NCI-H1436 treated with DMSO at 0.1 percent for 48 hours (cell line): ENCODE results near the gene LRP8.
A peak's percentile ranks its signal among the peaks of the same experiment; 100 is the strongest.
"Not testable (repeated sequence)": the region's sequence is repeated elsewhere in the genome, so short reads cannot be mapped to it uniquely, and the experiment has no call there.

Experiments used
- DNase-seq: peaks from one replicate; lab custom pipeline; 2025; lab: John Stamatoyannopoulos, UW

LRP8 gene

DNA sequence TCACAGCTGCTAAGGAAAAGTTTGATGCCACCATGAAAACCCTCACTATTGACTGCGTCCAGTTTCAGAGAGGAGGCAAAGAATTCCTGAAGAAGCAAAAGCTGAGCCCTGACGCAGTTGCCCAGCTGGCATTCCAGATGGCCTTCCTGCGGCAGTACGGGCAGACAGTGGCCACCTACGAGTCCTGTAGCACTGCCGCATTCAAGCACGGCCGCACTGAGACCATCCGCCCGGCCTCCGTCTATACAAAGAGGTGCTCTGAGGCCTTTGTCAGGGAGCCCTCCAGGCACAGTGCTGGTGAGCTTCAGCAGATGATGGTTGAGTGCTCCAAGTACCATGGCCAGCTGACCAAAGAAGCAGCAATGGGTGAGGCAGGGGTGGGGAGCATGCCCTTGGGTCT is 116.9 kb downstream of the LRP8 start:
- no peak for DNase-seq

DNA sequence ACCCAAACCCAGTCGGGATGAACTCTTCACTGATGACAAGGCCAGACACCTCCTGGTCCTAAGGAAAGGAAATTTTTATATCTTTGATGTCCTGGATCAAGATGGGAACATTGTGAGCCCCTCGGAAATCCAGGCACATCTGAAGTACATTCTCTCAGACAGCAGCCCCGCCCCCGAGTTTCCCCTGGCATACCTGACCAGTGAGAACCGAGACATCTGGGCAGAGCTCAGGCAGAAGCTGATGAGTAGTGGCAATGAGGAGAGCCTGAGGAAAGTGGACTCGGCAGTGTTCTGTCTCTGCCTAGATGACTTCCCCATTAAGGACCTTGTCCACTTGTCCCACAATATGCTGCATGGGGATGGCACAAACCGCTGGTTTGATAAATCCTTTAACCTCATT is 117.5 kb downstream of the LRP8 start:
- no peak for DNase-seq

DNA sequence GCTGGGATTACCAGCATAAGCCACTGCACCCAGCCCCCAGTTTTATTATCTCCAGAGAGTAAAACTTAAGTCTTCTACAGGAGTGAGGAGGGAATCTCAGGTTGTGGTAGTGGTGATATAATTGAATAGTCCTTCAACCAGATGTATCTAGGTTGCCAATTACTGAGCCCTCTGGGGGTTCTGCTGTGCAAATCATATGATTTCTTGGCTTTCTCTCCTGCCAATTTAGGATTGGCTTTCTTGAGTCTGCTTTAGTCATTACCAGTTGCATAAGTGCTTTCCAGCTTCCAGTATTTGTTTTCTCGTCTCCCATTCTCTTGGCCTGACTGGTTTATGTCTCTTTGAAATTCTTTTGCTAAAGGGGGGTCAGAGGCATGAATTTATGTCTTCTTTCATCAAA is 120.1 kb downstream of the LRP8 start:
- no peak for DNase-seq

DNA sequence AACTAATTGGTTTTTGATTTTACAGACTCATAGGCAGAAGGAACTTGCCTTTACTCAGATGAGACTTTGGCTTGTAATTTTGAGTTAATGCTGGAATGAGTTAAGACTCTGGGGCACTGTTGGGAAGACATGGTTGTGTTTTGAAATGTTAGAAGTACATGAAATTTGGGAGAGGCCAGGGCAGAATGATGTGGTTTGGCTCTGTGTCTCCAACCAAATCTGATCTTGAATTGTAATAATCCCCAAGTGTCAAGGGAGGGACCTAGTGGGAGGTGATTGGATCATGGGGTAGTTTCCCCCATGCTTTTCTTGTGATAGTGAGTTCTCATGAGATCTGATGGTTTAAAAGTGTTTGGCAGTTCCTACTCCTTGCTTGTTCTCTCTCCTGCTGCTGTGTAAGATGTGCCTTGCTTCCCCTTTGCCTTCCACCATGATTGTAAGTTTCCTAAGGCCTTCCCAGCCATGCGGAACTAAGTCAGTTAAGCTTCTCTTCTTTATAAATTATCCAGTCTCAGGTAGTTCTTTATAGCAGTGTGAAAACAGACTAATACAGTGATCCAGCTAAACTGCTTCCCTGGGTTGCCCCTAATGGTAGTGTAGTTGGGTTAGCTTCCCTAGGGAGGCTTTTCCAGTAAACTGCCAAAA is 121.0 kb downstream of the LRP8 start:
- no peak for DNase-seq

DNA sequence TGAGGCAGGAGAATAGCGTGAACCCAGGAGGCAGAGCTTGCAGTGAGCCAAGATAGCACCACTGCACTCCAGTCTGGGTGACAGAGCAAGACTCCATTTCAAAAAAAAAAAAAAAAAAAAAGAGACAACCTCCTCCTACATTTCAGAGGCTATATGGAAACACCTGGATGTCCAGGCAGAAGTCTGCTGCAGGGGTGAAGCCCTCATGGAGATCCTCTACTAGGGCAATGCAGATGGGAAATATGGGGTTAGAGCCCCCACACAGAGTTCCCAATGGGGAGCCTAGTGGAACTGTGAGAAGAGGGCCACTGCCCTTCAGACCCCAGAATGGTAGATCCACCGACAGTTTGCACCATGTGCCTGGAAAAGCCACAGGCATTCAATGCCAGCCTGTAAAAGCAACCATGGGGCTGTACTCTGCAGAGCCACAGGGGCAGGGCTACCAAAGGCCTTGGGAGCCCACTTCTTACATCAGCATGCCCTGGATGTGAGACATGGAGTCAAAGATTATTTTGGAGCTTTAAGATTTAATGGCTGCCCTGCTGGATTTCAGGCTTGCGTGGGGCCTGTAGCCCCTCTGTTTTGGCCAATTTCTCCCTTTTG is 121.7 kb downstream of the LRP8 start:
- not testable (repeated sequence) for DNase-seq

DNA sequence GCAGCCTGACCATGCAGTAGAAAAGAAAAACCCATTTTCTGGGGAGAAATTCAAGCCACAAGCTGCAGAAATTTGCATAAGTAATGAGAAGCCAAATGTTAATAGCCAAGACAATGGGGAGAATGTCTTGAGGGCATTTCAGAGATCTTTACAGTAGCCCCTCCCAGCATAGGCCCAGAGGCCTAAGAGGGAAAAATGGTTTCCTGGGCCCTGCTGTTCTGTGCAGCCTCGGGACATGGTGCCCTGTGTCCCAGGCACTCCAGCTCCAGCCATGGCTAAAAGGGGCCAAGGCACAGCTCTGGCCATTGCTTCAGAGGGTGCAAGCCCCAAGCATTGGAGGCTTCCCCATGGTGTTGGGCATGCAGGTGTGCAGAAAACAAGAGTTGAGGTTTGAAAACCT is 122.4 kb downstream of the LRP8 start:
- DNase-seq: not testable (repeated sequence)

DNA sequence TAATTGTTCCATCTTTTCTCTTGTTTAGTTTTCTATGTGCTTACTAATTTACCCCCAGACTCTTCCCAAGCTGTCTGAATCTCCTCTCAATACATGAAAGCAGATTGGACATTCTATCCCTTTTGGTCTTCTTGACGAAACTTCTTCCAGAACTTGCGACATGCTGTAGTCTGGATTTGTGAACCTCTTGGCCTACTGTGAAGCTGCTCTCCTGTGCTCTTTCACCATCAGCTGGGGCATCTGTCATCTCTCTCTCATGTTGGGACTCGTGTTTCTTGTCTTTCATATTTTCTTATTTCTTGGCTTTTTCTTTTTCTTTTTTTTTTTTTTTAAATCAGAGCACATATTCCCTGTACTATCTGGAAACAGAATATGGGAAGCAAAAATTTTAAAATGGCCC is 124.4 kb downstream of the LRP8 start:
- DNase-seq: no peak

DNA sequence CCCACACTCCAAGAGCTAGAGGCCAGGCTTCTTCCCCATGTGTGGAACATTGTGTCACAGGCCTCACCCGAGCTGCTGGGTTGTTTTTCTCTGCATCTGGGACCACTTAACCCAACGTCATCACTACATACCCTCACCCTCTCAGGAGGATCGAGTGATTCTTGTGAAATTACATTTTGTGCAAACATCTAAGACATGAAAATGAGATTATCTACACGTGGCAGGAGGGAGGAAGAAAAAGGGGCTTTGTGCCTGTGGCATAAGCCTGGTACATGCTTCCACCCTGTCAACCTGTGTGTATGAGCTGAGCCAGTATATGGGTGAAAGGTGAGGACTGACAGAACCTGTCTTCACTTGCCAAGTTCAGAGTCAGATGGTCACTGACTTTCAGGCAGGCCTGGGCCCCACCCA is 129.6 kb downstream of the LRP8 start:
- DNase-seq: no peak

DNA sequence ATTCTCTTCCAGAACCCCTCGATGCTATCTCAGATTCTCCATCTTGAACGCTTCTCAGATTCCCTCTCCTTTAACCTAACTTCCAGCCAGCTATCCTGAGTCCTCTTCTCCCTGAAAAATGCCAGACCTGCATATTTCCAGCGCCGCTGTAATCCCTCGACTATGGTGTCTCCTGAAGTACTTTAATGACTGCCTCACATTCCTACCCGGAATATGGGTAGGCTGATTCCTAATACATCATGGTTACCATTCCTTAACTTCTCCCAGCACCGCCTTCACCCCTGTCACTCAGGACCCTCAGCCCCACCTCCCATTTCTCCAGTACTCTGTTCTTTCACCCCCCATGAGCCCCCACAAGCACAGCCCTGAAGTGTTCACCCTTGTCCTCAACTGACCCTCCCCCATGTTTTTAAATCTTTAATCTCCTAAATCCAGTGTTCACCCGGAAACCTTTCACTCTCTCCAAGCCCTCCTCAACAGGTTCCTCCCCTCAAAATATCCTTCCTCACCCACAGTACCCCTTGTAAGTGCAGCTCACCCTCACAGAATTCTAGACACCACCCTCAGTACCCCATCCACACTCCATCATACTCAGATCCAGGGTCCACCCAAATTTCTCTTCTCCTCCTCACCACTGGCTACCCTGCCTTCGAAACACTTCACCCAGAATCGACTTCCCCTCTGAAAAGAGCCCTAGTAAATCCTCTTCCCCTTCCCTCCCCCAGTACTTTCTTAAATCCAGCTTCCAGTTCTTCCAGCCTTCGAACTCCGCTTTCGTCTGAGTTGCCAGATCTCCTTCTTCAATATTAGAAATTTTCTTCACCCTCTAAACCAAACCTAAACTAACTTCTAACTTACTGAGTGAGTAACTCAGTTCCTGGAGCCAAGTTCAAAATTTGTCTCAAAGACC is 130.3 kb downstream of the LRP8 start:
- DNase-seq: no peak

DNA sequence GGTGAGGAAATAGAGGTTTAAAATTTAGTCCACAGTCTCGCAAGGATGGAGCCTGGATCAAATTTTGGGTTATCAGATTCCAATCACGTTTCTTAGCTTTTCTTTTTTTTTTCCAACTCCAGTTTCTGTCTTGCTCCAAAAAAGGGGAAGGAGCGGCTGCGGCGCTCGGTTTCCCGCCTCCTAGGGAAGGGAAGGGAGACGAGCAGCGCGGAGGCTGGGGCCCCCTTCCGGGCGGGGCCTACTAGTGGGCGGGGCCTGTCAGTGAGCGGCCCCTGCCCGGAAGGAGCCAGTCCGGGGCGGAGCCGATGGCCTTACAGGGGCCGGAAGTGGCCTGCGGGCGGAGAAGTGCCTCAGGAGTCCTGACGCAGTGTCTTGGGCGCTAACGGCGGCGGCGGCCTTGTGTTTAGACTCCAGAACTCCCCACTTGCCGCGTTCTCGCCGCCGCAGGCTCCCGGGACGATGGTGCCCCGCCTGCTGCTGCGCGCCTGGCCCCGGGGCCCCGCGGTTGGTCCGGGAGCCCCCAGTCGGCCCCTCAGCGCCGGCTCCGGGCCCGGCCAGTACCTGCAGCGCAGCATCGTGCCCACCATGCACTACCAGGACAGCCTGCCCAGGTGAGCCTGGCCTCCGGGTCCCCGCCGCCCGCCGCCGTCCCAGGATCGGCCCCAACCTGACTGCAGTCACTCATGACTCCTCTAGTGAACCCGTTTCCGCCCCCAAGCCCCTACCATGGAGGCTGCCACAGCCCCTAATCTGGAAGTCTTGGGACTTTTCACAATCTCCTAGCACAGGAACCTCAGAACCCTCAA is 131.2 kb downstream of the LRP8 start, which contains the start of gene CPT2:
TSS of gene CPT2 (plus strand) at position 340 of the 806 bp plus-strand sequence. CDS start at position 460, 120 bp downstream.
- DNase-seq: peak; percentile 72

DNA sequence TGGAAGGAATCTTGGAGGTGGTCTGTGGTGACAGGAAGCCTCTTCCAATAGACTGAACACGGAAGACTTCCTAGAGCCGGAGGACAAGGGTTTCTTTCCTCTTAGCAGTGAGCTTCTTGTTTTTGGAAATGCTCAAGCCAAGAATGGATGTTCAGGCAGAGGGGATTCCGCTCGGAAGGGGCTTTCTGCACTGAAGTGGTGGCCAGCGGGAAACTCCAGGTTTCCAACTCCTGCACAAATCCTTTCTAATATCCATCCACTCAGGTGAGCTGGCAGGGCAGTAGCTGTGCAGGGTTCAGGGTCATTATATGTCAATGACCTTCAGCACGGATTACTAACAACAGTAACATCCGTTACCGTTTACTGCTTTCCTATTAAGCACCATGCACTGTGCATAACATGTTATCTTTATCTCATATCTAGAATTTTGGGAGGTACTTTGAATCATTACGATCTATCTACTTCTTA is 131.8 kb downstream of the LRP8 start:
- no peak for DNase-seq

DNA sequence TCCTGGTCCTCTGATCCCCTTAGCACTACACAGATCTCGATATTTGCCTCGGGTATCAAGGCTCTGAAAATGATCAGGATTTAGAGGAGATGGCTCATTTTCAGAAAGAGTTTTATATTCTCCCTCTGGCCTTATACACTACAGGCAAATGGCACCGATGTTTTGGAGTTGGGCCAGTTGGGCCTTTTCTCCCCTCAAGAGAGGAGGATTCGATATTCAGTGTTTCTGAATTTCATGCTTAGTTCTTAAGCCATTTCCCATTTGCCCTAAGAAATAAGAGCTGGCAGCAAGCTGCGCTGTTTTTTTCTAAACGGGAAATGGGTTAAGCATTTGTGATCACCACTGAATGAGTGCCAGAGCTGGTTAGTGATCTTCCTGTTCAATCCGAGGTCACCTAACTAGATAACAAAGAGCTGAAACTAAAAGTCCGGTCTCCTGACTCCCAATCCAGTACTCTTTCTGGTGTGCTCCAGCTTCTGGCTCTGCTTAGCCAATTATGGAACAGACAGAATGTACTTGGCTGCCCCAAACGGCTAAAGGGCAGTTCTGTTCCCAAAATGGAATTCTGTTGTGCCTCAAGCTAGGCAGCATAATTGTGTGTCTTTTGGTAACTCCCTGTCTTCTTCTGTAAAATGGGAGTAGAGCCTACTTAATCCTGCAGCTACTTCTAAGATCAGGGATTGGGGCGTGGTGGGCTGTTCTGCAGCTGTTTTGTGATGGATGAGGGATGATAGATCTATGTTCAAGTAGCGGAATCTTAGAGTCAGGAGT is 132.4 kb downstream of the LRP8 start:
- DNase-seq: no peak
